HCEC 1CT (cell line): Measurements from ENCODE around the gene FNDC3B.

Experiments
- DNase-seq: peaks from one replicate; pipeline ENCODE4 v3.0.0-alpha.2; 2017

The FNDC3B gene

DNA sequence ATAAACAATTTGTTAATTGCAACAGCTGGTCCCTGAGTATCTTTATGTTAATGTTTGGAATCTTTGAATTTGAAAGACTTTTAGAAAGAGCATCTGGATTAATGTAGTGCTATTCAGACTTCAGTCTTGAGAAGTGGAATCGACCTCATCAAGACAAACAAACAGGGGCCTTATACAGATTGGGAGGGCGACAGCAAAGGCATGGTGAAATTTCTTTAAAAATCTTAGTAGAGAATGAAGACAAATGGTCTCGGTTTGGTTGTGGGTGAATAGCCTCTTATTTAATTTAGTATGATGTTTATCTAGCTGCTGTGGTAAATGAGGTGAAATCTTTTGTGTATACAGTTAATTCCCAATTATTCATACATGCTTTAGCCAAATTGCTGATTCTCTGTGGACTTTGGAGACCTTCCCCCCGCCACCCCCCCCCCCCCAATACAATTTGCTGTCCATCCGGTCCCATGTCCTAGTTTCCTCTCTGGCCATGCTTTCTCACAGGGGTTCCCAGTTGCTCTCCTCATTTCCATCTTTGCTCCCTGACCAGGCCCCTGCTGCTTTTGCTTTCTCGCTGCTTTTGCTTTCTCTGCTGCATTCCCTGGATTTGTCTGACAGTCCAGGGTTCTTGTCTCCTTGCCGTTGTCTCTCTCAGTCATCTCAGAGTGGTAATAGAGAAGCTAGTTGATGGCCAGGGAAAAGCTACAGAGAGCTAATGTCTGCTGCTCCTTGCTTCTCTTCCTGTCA lies 135.3 kb downstream of the FNDC3B start:
- DNase-seq = no peak

DNA sequence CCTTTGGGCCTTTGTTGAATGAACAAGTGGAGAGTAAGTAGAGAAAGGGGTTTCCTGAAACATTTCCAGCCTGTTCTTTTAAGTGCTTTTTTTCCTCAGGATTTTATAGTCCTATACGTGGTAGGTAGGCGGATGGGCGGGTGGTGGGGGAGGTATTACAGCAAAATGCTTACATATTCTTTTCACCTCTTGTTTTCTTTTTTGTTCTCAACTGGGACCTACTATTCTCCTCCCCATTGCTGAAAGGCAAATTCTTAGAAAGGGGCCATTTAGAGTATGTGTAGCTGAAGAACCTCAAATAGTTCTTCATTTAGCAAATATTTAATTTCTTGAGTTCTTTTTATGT lies 135.8 kb downstream of the FNDC3B start:
- DNase-seq = no peak

DNA sequence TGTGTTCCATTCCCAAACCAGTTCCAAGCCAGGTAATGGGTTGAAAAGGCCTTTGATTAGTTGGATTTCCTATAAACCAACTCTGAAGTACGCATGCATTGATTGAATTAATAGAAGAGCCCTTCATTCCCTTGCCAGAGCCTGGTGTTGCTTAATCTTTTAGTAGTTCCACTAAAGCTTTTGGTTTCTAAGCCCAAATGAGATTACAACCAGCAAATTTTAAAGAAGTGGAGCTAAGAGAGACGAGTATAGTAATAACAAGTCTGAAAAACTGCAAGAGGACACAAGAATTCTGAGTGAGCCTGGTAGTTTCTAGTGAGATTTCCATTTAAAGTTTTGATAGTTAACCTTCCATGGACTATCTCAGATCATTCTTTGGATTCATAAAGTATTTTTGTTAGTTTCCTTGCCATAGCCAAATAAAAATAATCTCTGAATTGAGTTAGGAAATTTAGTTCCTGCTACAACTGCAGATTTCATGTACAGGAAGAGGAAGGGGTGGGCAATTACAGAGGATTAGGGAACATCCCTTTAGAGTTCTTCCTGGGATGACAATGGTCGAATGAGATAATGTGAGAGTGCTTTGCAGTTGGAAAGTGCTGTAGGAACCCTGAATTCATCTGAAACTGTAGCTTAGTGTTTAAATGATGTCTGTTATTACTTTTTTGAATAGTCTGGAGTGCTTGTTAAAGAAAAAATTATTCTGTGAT lies 136.8 kb downstream of the FNDC3B start:
- DNase-seq = no peak

DNA sequence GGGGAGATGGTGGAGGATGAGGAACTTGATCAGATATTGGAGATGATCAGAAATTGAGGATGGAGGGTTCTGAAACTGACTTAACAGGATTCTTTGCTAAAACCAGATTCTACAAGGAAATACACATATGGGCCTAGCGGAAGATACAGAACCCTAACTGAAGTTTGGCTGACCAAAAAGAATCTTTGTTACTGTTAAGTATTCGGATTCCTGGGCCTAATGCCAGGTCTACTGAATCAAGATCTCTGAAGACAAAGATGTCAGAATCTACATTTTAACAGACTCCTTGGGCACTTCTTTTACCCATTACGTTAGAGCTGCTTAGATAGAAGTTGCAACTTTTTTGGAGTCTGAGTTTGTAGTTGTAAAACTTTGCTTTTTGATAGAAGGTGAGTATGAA lies 137.7 kb downstream of the FNDC3B start:
- DNase-seq = no peak

DNA sequence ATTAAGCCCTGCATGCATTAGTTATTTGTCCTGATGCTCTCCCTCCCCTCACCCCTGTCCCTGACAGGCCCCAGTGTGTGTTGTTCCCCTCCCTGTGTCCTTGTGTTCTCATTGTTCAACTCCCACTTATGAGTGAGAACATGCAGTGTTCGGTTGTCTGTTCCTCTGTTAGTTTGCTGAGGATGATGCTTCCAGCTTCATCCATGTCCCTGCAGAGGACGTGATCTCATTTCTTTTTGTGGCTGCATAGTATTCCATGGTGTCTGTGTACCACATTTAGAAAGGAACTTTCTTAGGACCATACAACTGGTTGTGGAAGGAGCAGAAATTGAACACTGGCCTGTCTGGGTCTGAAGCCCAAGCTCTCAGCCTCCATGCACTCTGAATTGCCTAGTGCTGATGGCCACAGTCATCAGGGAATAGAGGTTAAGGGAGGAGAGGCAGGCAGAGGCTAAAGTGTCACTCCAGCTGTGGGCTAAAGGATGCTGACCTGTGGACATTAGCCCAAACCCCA lies 138.5 kb downstream of the FNDC3B start:
- DNase-seq = no peak

DNA sequence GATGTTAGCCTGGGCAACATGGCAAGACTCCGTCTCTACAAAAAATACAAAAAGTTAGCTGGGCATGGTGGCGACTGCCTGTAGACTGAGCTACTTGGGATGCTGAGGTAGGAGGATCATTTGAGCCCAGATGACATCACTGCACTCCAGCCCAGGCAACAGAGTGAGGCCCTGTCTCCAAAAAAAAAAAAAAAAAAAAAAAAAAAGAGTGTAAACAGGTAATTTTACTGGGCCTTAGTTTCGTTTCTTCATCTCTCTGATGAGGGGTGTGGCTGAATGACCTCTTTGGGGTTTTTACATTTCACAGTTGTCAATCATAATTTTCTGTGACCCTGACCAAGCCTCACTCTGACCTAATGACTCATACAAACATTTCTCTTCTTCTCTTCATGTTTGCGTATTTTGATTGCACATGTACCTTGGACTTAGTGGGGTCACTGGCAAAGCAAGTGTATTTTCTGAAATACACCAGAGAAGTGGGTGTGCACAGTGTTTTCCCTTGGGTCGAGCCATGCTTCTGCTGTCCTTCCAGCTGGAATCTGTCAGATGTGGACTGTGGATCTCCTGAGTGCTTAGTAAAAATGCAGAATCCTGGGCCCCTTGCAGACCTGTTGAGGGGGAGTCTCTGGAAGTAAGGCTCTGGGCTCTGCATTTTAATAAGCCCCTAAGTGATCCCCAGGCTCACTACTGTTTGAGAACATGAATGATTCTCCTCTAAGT lies 140.5 kb downstream of the FNDC3B start:
- DNase-seq = peak; percentile 30

DNA sequence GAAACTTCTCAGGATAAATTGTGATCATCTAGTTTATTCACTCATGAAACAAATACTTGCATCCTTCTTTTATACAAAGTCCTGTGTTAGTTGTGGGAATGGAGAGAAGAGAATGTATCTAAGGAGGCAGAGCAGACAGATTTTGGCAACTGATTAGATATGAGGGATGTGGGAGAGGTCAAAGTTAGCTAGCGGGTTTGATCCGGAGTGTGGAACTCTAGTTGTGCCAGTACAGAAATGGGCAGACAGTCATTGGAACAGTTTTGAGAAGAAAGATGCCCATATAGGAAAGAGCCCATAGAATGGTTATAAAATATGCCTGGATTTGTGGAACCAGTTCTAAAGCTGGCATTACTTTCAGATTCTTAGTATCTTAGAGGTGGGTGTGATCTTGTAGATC lies 141.1 kb downstream of the FNDC3B start:
- no peak for DNase-seq

DNA sequence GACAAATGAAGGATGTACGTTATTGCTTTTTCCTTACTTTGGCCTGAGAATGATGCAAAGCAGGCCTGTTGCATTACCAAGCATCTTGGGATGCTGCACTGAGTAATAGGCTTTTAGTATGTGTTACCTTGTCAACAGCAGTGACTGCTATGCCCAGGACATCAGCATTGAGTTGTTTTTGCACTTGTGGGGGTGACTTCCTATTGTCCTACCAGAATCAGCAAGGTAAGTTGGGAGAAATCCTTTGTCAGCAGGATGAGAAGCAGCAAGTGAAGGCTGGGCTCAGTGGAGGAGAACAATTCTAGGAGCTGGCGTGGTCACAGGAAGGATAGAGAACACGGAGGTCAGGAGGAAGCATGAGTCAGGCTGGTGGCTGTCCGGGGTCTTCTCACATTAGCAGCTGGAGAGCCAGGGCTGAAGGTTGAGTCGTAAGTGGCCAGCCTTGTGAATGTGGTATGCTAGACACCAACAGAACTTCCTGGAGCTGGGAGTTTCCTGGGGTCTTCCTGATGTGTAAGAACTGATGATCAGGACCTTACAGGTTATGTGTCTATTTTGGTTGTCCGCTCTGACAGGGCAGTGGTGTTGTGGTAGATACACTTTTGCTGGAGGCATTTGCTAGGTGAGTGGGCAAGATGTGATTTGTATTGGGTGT lies 142.7 kb downstream of the FNDC3B start:
- peak; percentile 56 for DNase-seq

DNA sequence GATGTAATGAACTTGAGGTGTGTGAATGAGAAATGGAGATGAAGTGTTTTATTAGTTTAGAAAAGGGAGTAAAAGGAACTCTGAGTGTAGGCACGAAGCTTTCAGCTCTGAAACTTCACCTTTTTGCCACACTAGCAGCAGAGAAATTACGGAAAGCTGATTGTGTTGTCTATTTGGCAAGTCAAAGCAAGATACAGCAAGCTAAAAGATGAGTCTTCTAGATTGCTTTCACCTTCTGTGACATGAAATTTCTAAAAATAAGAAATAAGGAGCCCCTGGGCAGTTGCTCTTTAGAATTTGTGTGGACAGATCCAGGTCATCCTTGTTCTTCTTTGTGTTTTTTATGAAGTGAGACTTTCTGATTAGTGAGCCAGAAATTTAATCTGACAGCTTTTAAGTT lies 143.4 kb downstream of the FNDC3B start:
- DNase-seq = no peak

DNA sequence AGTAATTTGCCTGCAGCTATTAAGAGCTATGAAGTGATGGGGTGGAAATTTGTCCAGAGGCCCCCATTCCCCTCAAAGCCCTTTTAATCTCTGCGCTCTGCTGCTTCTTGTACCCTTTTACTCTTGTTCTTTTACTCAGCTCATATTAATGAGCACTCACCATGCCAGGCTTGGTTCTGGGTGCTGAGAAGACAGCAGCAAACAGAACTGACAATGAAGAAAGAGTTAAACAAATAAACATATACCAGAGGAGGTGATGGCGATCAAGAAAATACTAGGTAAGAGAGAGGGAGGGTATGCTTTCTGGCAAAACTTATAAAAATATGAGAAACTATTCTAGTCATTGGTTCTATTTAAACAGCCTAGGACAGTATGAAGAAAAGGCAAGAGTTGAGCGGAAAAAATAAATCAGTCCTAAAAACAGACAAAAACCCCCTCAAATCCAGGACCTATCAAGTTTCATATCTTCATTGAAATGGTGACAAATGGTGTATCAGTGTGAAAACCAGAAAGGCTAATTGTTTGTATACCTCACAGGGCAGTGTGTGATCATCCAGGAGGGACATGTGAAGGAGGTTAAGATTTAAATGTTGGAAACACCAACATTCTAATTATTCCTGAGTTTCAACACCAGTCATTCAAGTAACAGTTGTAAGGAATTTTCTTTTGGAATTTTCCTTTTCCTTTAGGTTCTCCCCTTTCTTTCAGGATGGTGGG lies 144.9 kb downstream of the FNDC3B start:
- no peak for DNase-seq

DNA sequence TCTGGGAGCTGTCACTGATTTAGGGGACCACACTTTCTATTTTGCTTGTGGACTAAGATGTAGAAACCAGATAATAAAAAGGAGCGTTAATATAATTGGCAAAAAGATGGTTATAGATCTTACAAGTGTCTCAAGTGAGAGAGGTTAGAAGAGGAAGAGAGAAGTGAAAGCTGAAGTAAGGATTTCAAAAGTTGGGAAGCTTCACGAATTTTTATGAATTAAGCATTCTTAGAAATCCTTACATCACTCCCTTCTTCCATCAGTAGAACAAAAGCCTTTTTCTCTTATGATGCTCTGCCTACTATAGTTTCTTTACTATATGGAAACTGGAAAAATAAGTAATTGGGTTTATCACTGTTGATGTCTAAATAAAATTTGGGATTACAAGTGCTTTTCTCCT lies 146.5 kb downstream of the FNDC3B start:
- no peak for DNase-seq

DNA sequence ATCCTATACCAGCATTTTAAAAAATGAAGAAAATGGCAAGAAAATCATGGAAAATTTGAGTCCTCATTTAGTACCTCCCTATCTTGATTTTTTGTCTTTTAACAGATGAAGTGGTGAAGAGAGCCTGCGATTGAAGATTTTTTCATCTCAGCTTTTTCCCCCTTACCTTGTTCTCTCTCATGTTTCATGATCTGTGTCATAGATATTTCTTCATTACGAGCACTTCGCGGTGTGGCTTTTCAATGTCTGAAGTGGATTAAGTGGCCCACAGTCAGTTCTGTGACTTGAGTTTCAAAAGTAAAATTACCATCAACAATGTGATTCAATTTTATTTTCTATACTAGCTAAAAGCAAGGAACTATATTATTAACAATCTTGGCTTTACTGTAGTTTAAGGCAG lies 147.2 kb downstream of the FNDC3B start:
- DNase-seq = no peak

DNA sequence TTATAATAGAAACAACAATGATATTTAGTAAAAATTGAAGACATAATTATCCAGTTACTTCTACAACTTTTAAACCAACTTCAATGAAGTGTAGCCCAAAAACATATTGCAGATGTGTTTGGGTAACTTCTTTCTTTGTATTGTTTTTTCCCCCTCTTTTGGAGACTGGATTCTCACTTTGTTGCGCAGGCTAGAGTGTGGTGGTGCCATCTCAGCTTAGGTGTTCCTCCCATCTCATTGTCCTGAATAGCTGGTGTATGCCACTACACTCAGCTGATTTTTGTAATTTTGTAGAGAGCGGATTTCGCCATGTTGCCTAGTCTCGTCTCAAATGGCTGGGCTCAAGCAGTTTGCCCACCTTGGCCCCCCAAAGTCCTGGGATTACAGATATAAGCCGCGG lies 148.1 kb downstream of the FNDC3B start:
- no peak for DNase-seq

DNA sequence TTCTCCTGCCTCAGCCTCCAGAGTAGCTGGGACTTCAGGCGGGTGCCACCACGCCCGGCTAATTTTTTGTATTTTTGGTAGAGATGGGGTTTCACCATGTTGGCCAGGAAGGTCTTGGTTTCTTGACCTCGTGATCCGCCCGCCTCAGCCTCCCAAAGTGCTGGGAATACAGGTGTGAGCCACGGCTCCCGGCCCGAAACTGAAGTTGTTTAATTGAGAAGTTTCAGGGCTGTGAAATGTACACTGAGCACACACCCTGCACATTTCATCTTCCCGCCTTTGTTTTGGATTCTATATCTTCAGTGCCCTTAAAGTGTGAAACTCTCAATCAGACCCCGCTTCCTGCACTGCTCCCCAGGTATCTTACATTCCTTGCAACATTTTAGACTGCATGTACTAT lies 149.1 kb downstream of the FNDC3B start:
- DNase-seq = no peak

DNA sequence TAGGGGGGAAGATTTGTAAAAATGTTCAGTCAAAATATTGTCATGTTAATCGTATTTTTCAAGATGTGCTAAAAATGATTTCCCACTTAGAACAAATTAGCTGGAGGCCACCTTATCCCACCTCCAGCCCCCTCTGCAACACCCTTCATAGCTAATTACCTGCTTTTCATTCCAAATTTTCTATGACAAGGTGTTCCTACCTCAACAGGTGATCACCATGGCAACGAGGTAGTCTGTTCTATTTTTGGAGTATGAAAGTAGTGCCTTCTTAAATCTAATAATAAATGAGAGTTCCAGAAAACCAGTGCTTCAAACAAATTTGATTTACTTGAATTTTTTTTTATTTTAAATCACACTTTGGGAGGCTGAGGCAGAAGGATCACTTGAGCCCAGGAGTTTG lies 149.8 kb downstream of the FNDC3B start:
- no peak for DNase-seq

DNA sequence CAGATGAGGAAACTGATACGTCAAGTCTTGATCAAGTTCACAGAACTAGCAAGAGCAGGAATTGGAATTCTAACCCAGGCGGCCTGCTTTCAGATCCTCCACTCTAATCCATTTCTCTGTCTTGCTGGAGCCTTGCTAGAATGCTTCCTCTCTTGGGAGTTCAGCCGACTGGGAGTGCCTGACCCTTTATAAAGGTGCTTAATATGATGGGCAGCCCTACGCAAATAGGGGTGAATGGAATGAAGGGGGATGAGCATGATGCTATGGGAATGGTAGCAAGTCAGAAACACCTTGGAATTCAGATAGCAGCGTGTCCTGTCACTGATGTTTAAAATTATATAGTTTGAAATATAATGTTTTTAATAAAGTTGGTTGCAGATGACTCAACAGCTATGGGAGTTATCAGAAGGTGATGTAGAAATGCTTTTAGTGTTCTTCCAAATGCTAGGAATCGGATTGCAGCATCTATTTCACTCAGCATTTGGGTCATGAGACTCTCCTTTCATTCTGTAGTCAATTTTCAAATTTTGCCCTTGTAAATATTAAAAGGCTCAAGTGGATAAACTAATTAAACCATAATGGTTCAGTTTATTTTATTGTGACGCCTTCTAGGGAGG lies 150.7 kb downstream of the FNDC3B start:
- DNase-seq = peak; percentile 36

DNA sequence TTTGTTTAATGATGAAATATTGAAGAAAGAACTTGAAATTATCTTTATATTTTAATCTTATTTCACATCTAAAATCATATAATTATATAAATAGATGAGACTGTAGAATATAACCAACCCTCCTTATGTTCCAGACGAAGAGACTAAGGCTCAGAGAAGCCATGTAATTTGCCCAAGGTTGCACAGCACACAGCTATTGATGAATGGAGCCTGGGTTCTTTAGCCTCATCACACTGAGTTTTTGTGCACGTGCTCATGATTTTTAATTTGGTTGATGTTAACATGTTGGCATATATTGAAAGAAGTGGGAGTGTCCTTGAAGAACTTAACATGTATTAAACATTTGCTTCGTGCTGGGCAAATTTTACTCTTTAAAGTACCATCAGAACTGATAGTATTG lies 151.6 kb downstream of the FNDC3B start:
- DNase-seq = no peak

DNA sequence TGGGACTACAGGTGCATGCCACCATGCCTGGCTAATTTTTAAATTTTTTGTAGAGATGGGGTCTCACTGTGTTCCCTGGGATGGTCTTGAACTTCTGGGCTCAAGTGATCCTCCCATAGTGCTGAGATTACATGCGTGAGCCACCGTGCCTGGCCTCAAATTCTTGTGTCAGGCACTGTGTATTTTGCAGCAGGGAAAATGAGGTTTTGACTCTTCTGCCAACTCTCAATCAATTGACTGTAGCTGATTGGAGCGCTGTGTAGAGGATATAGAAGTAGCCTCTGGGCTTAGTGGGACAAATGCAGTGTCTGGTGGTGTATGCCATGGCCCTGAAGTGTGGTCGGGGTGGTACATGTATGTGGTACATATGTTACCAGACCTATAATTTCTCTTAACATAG lies 152.3 kb downstream of the FNDC3B start:
- no peak for DNase-seq

DNA sequence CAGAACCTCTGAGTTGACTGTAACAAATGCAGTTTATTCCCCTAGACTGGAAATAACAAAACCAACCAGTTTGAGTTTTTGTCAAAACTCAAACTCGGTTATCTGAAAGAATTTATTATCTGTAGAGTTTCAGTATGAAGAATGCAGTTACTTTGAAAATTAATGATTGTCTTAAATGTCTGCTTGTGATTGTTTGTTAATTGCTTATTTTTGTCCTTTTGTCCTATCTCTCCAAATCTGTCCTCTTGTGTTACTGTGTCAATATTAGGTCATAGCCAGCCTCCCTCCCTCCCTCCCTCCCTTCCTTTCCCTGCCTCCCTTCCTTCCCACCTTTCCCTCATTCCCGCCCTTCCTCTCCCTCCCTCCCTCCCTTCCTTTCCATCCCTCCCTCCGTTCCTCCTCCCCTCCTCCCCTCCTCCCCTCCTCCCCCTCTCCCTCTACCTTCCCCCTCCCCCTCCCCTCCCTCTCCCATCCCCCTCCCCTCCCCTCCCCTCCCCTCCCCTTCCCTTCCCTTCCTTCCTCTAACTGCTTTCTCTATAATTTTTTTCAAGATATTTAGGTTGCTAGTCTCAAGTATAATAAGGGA lies 153.5 kb downstream of the FNDC3B start:
- no peak for DNase-seq

DNA sequence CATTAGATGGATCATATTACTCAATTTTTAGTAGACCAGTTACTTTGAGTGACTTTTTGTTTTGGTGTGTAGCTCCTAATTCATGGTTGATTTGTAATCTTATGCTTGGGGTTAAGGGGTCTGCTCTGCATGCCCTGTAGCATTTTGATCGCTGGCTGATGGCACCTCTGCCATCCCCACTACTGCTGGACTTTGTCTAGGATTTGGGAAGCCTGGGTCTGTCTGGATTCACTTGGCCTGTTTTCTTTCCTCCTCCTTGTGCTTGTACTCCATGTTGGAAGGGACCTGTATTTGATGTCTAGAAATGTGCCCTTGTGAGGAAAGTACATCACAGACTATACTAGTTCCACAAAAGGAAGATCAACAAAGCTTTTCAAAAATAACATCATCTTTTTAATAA lies 154.1 kb downstream of the FNDC3B start:
- no peak for DNase-seq

DNA sequence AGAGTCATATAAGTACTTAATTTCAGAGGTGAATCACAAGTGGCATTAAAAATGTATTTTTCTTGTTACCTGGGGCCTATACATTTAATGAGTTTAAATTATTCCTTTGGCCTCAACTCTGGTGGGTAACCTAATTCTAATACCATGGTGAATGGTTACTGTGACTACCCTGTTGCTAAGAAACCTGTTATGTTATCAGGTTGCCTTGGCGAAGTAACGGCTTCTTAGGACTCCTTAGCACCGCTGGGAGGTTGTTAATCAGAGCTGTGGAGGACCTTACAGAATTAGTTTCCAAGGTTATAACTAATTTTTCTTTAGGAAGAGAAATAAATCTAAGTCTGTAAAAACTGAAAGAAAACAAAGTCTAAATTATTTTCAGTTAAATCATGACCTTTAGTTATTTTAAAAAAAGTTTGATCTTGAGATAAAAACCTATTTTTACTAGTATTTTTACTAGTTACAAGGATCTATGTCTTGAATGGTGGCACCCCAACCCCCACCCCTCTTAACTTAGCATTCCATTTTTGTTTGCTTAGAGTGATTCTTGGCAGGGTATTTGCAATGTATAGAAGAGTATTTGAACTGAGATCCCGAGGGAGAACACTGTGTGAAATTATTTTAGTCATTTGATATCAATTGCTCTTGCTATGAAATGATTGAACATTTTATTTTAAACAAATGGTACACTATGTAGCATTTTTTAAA lies 155.5 kb downstream of the FNDC3B start:
- no peak for DNase-seq
